SU-DHL-6 (cell line): ENCODE measurements around the gene RGS8.

ENCODE experiments used
- H2AFZ ChIP-seq: fragments of 200-600 bp; sonication (generic); 2 replicates; pipeline ENCODE4 v1.6.1; 2014; ENCODE audit warnings: low read depth, mild to moderate bottlenecking, moderate library complexity, mixed read lengths, antibody characterized with exemption, low read length; ENCODE audit not compliant: severe bottlenecking
- H3F3A ChIP-seq: fragments of 200-600 bp; shearing (Covaris generic); 2 replicates; pipeline ENCODE4 v1.6.0; 2016; ENCODE audit warnings: antibody characterized with exemption, mild to moderate bottlenecking; ENCODE audit not compliant: insufficient read depth
- H3K27ac ChIP-seq: fragments of 200-600 bp; sonication (generic); 2 replicates; pipeline ENCODE4 v1.5.1; 2016; ENCODE audit warnings: low read depth, mild to moderate bottlenecking, low read length, moderate library complexity, mixed read lengths
- H3K27me3 ChIP-seq: fragments of 200-600 bp; sonication (generic), shearing (Covaris generic); 2 replicates; pipeline ENCODE4 v1.6.0; 2014; ENCODE audit warnings: mild to moderate bottlenecking, low read length
- H3K36me3 ChIP-seq: fragments of 200-600 bp; sonication (generic); 2 replicates; pipeline ENCODE4 v1.6.1; 2014; ENCODE audit warnings: mild to moderate bottlenecking, low read length, mixed read lengths
- H3K4me2 ChIP-seq: fragments of 300-600, 200-600 bp; shearing (Covaris generic), sonication (generic); 2 replicates; pipeline ENCODE4 v1.6.0; 2014; ENCODE audit warnings: low read length, low read depth, mild to moderate bottlenecking; ENCODE audit not compliant: poor library complexity, severe bottlenecking
- H3K4me3 ChIP-seq: fragments of 200-600 bp; sonication (generic); 2 replicates; pipeline ENCODE4 v1.5.1; 2014; ENCODE audit warnings: antibody characterized with exemption, low read length, mild to moderate bottlenecking, mixed read lengths; ENCODE audit not compliant: insufficient read depth, poor library complexity, severe bottlenecking
- H3K79me2 ChIP-seq: fragments of 200-600 bp; sonication (generic); 2 replicates; pipeline ENCODE4 v1.6.1; 2014; ENCODE audit warnings: mild to moderate bottlenecking, low read length, moderate library complexity; ENCODE audit not compliant: insufficient read depth
- H3K9ac ChIP-seq: fragments of 200-600 bp; sonication (generic); 2 replicates; pipeline ENCODE4 v1.7.0; 2014; ENCODE audit warnings: mild to moderate bottlenecking, low read length
- H3K9me2 ChIP-seq: fragments of 200-600 bp; sonication (generic); replicated peaks from 2 replicates; pipeline ENCODE4 v1.6.1; 2014; ENCODE audit warnings: low read length; ENCODE audit not compliant: insufficient read depth
- H3K9me3 ChIP-seq: fragments of 200-600 bp; sonication (generic); 2 replicates; pipeline ENCODE4 v1.6.1; 2014; ENCODE audit warnings: low read length, mixed read lengths; ENCODE audit not compliant: insufficient read depth
- H4K20me1 ChIP-seq: fragments of 200-600 bp; sonication (generic); 2 replicates; pipeline ENCODE4 v1.6.1; 2014; ENCODE audit warnings: low read depth, mild to moderate bottlenecking, antibody characterized with exemption, low read length, moderate library complexity, mixed read lengths
- CTCF ChIP-seq: fragments of 200-600 bp; sonication (generic); IDR thresholded peaks from one replicate; pipeline ENCODE4 v1.5.1; 2017; ENCODE audit warnings: antibody characterized with exemption, mild to moderate bottlenecking, low read length, moderate library complexity; ENCODE audit not compliant: insufficient read depth, poor library complexity, severe bottlenecking
- EZH2phosphoT487 ChIP-seq: fragments of 200-600 bp; sonication (generic), shearing (Covaris generic); conservative IDR thresholded peaks from 2 replicates; pipeline ENCODE4 v1.6.1; 2018; ENCODE audit warnings: mild to moderate bottlenecking, antibody characterized with exemption, low read length, moderate library complexity, mixed read lengths

Gene RGS8

GRCh38 chr1:182704677-182705076, 20.3 kb upstream of the RGS8 start:
- Histone ChIP-seq H3F3A (no peaks in the 10 kb centered on the region), H2AFZ (no peak overlapping the region), H3K4me3 (no peak overlapping the region), H3K27ac (no peak overlapping the region), H3K79me2 (no peaks in the 10 kb centered on the region), H3K9ac (no peak overlapping the region), H3K9me3 (no peaks in the 10 kb centered on the region), H3K4me2 (no peak overlapping the region), H3K27me3 (no peaks in the 10 kb centered on the region), H3K9me2 (no peaks in the 10 kb centered on the region), H4K20me1 (no peaks in the 10 kb centered on the region), H3K36me3 (no peaks in the 10 kb centered on the region)
- TF ChIP-seq CTCF (no peak), EZH2phosphoT487 (no peak)

GRCh38 chr1:182703539-182703938, 19.2 kb upstream of the RGS8 start:
- Histone ChIP-seq H3K79me2 (no peaks in the 10 kb centered on the region), H3K27ac (no peak overlapping the region), H3K9me2 (no peaks in the 10 kb centered on the region), H3K4me2 (no peak overlapping the region), H3K9ac (no peak overlapping the region), H4K20me1 (no peaks in the 10 kb centered on the region), H3K4me3 (no peak overlapping the region), H3K27me3 (no peaks in the 10 kb centered on the region), H3F3A (no peaks in the 10 kb centered on the region), H2AFZ (no peak overlapping the region), H3K9me3 (no peaks in the 10 kb centered on the region), H3K36me3 (no peaks in the 10 kb centered on the region)
- no peak for TF ChIP-seq EZH2phosphoT487
- TF ChIP-seq CTCF = no peak

- no peak for TF ChIP-seq EZH2phosphoT487
- no peak for TF ChIP-seq CTCF
- Histone ChIP-seq H3K27ac (no peak overlapping the region), H3F3A (no peaks in the 10 kb centered on the region), H4K20me1 (no peaks in the 10 kb centered on the region), H2AFZ (no peak overlapping the region), H3K9ac (no peak overlapping the region), H3K9me3 (no peaks in the 10 kb centered on the region), H3K9me2 (no peaks in the 10 kb centered on the region), H3K36me3 (no peaks in the 10 kb centered on the region), H3K27me3 (no peaks in the 10 kb centered on the region), H3K79me2 (no peaks in the 10 kb centered on the region), H3K4me2 (no peak overlapping the region), H3K4me3 (no peak overlapping the region)
Measured at GRCh38 chr1:182702826-182703524, 18.6 kb upstream of the RGS8 start.
